GM13977 (cell line): ENCODE results near the gene ARHGAP10.

ENCODE experiments used
- DNase-seq: peaks from one replicate; pipeline ENCODE4 v3.0.0; 2012; ENCODE audit warnings: low spot score
- CTCF ChIP-seq: IDR thresholded peaks from 2 replicates; pipeline ENCODE4 v1.5.1; 2012; ENCODE audit warnings: mild to moderate bottlenecking, control low read depth; ENCODE audit not compliant: insufficient read depth; ENCODE audit errors: extremely low read depth, missing control alignments
- in situ Hi-C: fragments of 300-500 bp; cut with MboI; formaldehyde crosslinking; loops from one replicate; pipeline ENCODE4 v1.12.0; 2022; ENCODE audit warnings: low sequenced_read_pairs, low pct_unique_long_range_greater_than_20kb, mixed read lengths, inconsistent platforms; ENCODE audit not compliant: unreplicated experiment

The ARHGAP10 gene

DNA sequence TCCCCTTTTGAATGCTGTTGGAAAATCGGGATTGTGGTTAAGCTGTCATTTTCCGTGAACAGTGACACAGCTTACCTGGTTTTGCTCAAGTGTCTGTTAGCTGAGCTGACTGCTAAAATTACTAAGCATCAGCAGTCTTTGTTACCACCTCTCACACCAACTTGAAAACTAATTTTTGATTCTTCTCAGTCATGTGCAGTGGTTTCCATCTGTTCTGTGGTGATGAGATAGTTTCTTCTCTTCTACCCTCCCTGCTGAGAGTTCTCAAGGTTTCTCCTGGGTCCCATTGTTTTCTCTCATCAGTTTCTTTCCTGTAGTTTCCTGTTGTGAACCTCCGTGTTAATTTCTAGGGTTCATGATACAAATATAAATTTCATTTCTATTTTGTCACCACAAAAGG lies 225.6 kb downstream of the ARHGAP10 start:
- no peak for DNase-seq
- in situ Hi-C loops, result no loop called here
- TF ChIP-seq CTCF, result no peak

GRCh38 chr4:147958057-147958456 lies 226.2 kb downstream of the ARHGAP10 start:
- in situ Hi-C loops, result no loop called here
- DNase-seq, result no peak

GRCh38 chr4:147958489-147959065 lies 226.7 kb downstream of the ARHGAP10 start:
- TF ChIP-seq CTCF, result no peak
- in situ Hi-C loops, result no loop called here
- no peak for DNase-seq

More at GRCh38 chr4:147958057-147958456, 226.2 kb downstream of the ARHGAP10 start:
- no peak for TF ChIP-seq CTCF

GRCh38 chr4:147960971-147961370 lies 229.1 kb downstream of the ARHGAP10 start:
- no peak for DNase-seq
- no peak for TF ChIP-seq CTCF
- in situ Hi-C loops, result no loop called here

GRCh38 chr4:147963839-147964238 lies 232.0 kb downstream of the ARHGAP10 start:
- in situ Hi-C loops, result no loop called here
- DNase-seq, result no peak
- no peak for TF ChIP-seq CTCF

DNA sequence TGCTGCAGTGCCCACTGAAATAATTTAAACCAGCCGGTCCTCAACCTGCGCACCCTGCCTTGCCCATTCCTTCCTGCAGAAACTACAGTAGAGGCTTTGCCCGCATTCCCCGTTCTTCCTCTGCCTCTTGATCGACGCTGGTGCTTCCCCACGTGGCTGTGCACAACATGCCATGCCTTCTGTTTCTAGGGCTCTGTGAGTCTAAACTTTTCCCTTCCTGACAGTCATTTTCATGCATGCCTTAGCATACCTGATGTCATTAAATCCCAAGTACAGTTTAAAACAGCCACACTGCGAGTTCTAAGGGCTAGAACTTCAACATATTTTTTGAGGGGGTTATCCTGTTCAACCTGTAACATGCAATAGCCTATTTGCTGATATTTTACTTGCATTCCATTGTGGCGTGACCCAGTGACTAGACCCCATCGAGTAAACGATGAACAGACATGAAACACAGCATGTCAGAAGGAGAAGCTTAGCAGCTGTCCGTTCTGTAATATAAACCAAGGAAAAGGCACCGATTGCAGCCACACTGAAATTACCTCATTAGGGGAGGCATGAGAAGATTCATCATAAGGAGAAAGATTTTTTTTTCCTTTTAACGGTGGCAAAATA lies 232.5 kb downstream of the ARHGAP10 start:
- no peak for DNase-seq
- in situ Hi-C loops, result no loop called here

More for the DNA sequence above, 232.5 kb downstream of the ARHGAP10 start:
- TF ChIP-seq CTCF, result no peak
